Activated T-cell treated with anti-CD3 and anti-CD28 coated beads for 4 hours (primary cell): ENCODE results near the gene PARP9.

ENCODE experiments used
- DNase-seq: peaks from one replicate; pipeline ENCODE4 v3.0.0-alpha.2; 2020

Gene PARP9

GRCh38 chr3:122564155-122564912 is at the start of gene PARP9, which contains the start of gene DTX3L:
PARP9 (minus strand) TSS chr3:122564300; CDS start chr3:122559620, 4,680 bp downstream.
DTX3L (plus strand) TSS chr3:122564338; CDS start chr3:122564427, 89 bp downstream.
- peak; percentile 88 for DNase-seq

GRCh38 chr3:122612696-122613095 is 48.6 kb upstream of the PARP9 start:
- DNase-seq = no peak

GRCh38 chr3:122609798-122610559 is 45.9 kb upstream of the PARP9 start:
- no peak for DNase-seq

- DNase-seq = no peak
Measured at GRCh38 chr3:122608916-122609315, 44.8 kb upstream of the PARP9 start.

- DNase-seq = no peak
Measured at GRCh38 chr3:122606330-122606729, 42.2 kb upstream of the PARP9 start.

- DNase-seq = no peak
Measured at GRCh38 chr3:122603056-122603455, 39.0 kb upstream of the PARP9 start.

GRCh38 chr3:122602011-122602710 is 38.1 kb upstream of the PARP9 start:
- DNase-seq = no peak

GRCh38 chr3:122598556-122598955 is 34.5 kb upstream of the PARP9 start:
- no peak for DNase-seq

- no peak for DNase-seq
Measured at GRCh38 chr3:122598151-122598550, 34.1 kb upstream of the PARP9 start.

- DNase-seq = no peak
Measured at GRCh38 chr3:122594025-122594424, 29.9 kb upstream of the PARP9 start.

GRCh38 chr3:122590610-122591009 is 26.5 kb upstream of the PARP9 start:
- no peak for DNase-seq

GRCh38 chr3:122589297-122589696 is 25.2 kb upstream of the PARP9 start:
- DNase-seq = no peak

- DNase-seq = no peak
Measured at GRCh38 chr3:122587572-122587971, 23.5 kb upstream of the PARP9 start.

- DNase-seq = no peak
Measured at GRCh38 chr3:122586773-122587485, 22.8 kb upstream of the PARP9 start.

GRCh38 chr3:122586098-122586497 is 22.0 kb upstream of the PARP9 start:
- DNase-seq = no peak

GRCh38 chr3:122582390-122582789 is 18.3 kb upstream of the PARP9 start:
- DNase-seq = no peak

- DNase-seq = no peak
Measured at GRCh38 chr3:122581622-122582021, 17.5 kb upstream of the PARP9 start.

- DNase-seq = no peak
Measured at GRCh38 chr3:122580470-122580869, 16.4 kb upstream of the PARP9 start.

- no peak for DNase-seq
Measured at GRCh38 chr3:122578069-122578740, 14.1 kb upstream of the PARP9 start.

GRCh38 chr3:122577409-122578031 is 13.4 kb upstream of the PARP9 start, which contains the start of gene PARP15:
PARP15 (plus strand) TSS chr3:122577650; CDS start chr3:122577668, 18 bp downstream.
- DNase-seq = no peak

GRCh38 chr3:122576174-122576940 is 12.3 kb upstream of the PARP9 start:
- DNase-seq = no peak
